ENCODE data around the gene SLX4. TPM values are rescaled to one million over a fixed set of nuclear protein-coding genes. Genes with fewer than 3 reads are reported as not detected.

SLX4 gene
- total and polyA plus RNA-seq, 7 donors, result 0.87 to 4.1 (median 2.5) TPM

GRCh38 chr16:3562914-3563480 is 48.4 kb downstream of the SLX4 start:
- H3K27ac ChIP-seq, result no peak overlapping the region
- peak in 1 of 2 donors; percentile 29 for DNase-seq
- no peaks in the 10 kb centered on the region for H3K9me3 ChIP-seq
- 93 to 97% (median 95%) methylated on average over 25 to 29 of the region's 29 CpGs for WGBS, 3 donors
- H3K4me3 ChIP-seq, result no peak overlapping the region
- TF ChIP-seq, protein P1, sequence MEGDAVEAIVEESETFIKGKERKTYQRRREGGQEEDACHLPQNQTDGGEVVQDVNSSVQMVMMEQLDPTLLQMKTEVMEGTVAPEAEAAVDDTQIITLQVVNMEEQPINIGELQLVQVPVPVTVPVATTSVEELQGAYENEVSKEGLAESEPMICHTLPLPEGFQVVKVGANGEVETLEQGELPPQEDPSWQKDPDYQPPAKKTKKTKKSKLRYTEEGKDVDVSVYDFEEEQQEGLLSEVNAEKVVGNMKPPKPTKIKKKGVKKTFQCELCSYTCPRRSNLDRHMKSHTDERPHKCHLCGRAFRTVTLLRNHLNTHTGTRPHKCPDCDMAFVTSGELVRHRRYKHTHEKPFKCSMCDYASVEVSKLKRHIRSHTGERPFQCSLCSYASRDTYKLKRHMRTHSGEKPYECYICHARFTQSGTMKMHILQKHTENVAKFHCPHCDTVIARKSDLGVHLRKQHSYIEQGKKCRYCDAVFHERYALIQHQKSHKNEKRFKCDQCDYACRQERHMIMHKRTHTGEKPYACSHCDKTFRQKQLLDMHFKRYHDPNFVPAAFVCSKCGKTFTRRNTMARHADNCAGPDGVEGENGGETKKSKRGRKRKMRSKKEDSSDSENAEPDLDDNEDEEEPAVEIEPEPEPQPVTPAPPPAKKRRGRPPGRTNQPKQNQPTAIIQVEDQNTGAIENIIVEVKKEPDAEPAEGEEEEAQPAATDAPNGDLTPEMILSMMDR (IDR thresholded peaks at IDR 0.05), result no peak
- H3K4me1 ChIP-seq, result no peaks in the 10 kb centered on the region
- ATAC-seq, result no peak
- intact Hi-C loops (cut with DNase I), result no loop called here
- H3K27me3 ChIP-seq (ENCODE audit: insufficient read depth in 3 of 3, low read length in 2 of 3), result no peaks in the 10 kb centered on the region
- no peaks in the 10 kb centered on the region for H3K36me3 ChIP-seq (ENCODE audit: insufficient read depth in 1 of 2, low read depth in 1 of 2)

GRCh38 chr16:3561626-3562025 is 49.8 kb downstream of the SLX4 start:
- ATAC-seq (no peak), DNase-seq (peak in 1 of 2 donors; percentile 45)
- 83 to 88% (median 87%) methylated on average over 15 of the region's 15 CpGs for WGBS, 3 donors
- Histone ChIP-seq H3K36me3 (ENCODE audit: insufficient read depth in 1 of 2, low read depth in 1 of 2) (no peaks in the 10 kb centered on the region), H3K4me3 (no peak overlapping the region), H3K4me1 (no peaks in the 10 kb centered on the region), H3K9me3 (no peaks in the 10 kb centered on the region), H3K27ac (no peak overlapping the region), H3K27me3 (ENCODE audit: insufficient read depth in 3 of 3, low read length in 2 of 3) (no peaks in the 10 kb centered on the region)
- intact Hi-C loops (cut with DNase I), result no loop called here
- TF ChIP-seq, protein P1 (IDR thresholded peaks at IDR 0.05), result no peak

GRCh38 chr16:3554351-3554928 is 57.0 kb downstream of the SLX4 start:
- 89 to 91% (median 91%) methylated on average over 7 of the region's 7 CpGs for WGBS, 3 donors

GRCh38 chr16:3553138-3553923 is 58.1 kb downstream of the SLX4 start:
- intact Hi-C loops (cut with DNase I), result no loop called here
- H3K27ac ChIP-seq, result no peak overlapping the region

More at GRCh38 chr16:3554351-3554928, 57.0 kb downstream of the SLX4 start:
- no peak for DNase-seq
- TF ChIP-seq, protein P1 (IDR thresholded peaks at IDR 0.05), result no peak
- Histone ChIP-seq H3K27me3 (ENCODE audit: insufficient read depth in 3 of 3, low read length in 2 of 3) (no peaks in the 10 kb centered on the region), H3K4me3 (no peak overlapping the region), H3K27ac (no peak overlapping the region), H3K9me3 (no peaks in the 10 kb centered on the region), H3K36me3 (ENCODE audit: insufficient read depth in 1 of 2, low read depth in 1 of 2) (no peaks in the 10 kb centered on the region), H3K4me1 (no peaks in the 10 kb centered on the region)
- ATAC-seq, result no peak
- intact Hi-C loops (cut with DNase I), result no loop called here

More at GRCh38 chr16:3553138-3553923, 58.1 kb downstream of the SLX4 start:
- WGBS, 3 donors, result 78 to 80% (median 79%) methylated on average over 11 of the region's 11 CpGs
- Histone ChIP-seq H3K27me3 (ENCODE audit: insufficient read depth in 3 of 3, low read length in 2 of 3) (no peaks in the 10 kb centered on the region), H3K9me3 (no peaks in the 10 kb centered on the region), H3K4me1 (no peaks in the 10 kb centered on the region), H3K36me3 (ENCODE audit: insufficient read depth in 1 of 2, low read depth in 1 of 2) (no peaks in the 10 kb centered on the region), H3K4me3 (no peak overlapping the region)
- ATAC-seq, result no peak
- TF ChIP-seq, protein P1 (IDR thresholded peaks at IDR 0.05), result no peak
- no peak for DNase-seq
